Neural cell (in vitro differentiated cells): Measurements from ENCODE around the gene C16orf96.

Experiments
- EZH2 ChIP-seq: fragments of 200-600, 300-800 bp; shearing (Covaris generic), sonication (generic); IDR thresholded peaks from 2 replicates; pipeline ENCODE4 v1.6.1; 2014; ENCODE audit warnings: antibody characterized with exemption, low read length, borderline replicate concordance, mild to moderate bottlenecking; ENCODE audit not compliant: insufficient read depth, poor library complexity, severe bottlenecking
- POLR2AphosphoS5 ChIP-seq: IDR thresholded peaks from 2 replicates; pipeline ENCODE4 v1.6.1; 2012
- TAF1 ChIP-seq: IDR thresholded peaks from 2 replicates; pipeline ENCODE4 v1.6.1; 2012; ENCODE audit warnings: low read depth
- TF ChIP-seq, protein P1 (sequence below): fragments of 450-650 bp; IDR thresholded peaks from 2 replicates; pipeline ENCODE4 v1.5.1; 2014; ENCODE audit warnings: antibody characterized with exemption, mild to moderate bottlenecking, moderate library complexity; ENCODE audit not compliant: poor library complexity, severe bottlenecking

DNA sequence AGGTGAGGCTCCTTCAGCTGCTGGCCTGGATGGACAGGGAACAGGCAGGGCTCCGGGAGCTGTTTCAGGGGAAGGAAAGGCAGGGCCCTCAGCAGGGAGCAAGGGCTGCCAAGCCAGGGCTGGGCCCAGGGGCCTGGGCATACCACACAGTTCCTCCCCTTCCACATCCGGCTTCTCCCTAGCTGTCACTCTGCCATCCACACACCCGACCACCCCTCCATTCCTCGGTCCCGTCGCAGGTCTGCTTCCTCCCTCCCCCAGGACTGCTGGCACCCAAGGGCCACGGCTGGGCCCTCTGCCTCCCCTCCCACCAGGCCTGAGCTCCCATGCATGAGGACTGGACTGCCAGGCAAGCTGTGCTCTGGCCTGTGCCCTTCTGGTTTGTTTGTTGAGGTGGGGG lies 41.5 kb upstream of the C16orf96 start:
- TF ChIP-seq EZH2 (no peak), POLR2AphosphoS5 (no peak), TAF1 (no peak)
- TF ChIP-seq, protein P1, sequence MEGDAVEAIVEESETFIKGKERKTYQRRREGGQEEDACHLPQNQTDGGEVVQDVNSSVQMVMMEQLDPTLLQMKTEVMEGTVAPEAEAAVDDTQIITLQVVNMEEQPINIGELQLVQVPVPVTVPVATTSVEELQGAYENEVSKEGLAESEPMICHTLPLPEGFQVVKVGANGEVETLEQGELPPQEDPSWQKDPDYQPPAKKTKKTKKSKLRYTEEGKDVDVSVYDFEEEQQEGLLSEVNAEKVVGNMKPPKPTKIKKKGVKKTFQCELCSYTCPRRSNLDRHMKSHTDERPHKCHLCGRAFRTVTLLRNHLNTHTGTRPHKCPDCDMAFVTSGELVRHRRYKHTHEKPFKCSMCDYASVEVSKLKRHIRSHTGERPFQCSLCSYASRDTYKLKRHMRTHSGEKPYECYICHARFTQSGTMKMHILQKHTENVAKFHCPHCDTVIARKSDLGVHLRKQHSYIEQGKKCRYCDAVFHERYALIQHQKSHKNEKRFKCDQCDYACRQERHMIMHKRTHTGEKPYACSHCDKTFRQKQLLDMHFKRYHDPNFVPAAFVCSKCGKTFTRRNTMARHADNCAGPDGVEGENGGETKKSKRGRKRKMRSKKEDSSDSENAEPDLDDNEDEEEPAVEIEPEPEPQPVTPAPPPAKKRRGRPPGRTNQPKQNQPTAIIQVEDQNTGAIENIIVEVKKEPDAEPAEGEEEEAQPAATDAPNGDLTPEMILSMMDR, result no peak
